SK-N-MC (cell line): Measurements from ENCODE around the gene CGB3.
"Not testable (repeated sequence)": the region's sequence is repeated elsewhere in the genome, so short reads cannot be mapped to it uniquely, and the experiment has no call there.

ENCODE experiments used
- DNase-seq: peaks from one replicate; pipeline ENCODE4 v3.0.0-alpha.2; 2011; ENCODE audit warnings: low read depth, low spot score
- H3K27ac ChIP-seq: fragments of 200-600 bp; sonication (generic); 2 replicates; pipeline ENCODE4 v1.5.1; 2016; ENCODE audit warnings: mixed run types
- H3K36me3 ChIP-seq: fragments of 200-600 bp; sonication (generic); 2 replicates; pipeline ENCODE4 v1.6.1; 2017; ENCODE audit warnings: antibody characterized with exemption, low read length, mixed read lengths; ENCODE audit not compliant: insufficient read depth
- H3K4me3 ChIP-seq: fragments of 200-600 bp; sonication (generic); 2 replicates; pipeline ENCODE4 v1.5.1; 2016
- H3K9ac ChIP-seq: fragments of 200-600 bp; sonication (generic); 2 replicates; pipeline ENCODE4 v1.8.0; 2017; ENCODE audit warnings: mixed run types, mixed read lengths; ENCODE audit not compliant: insufficient read length
- H3K9me3 ChIP-seq: fragments of 200-600 bp; sonication (generic); 2 replicates; pipeline ENCODE4 v1.6.1; 2017; ENCODE audit warnings: low read depth, mild to moderate bottlenecking, antibody characterized with exemption, low read length, moderate library complexity, mixed read lengths
- EZH2 ChIP-seq: fragments of 200-600 bp; sonication (generic); IDR thresholded peaks from one replicate; pipeline ENCODE4 v1.6.1; 2017; ENCODE audit warnings: antibody characterized with exemption
- FOXP2 ChIP-seq: optimal IDR thresholded peaks from 2 replicates; pipeline ENCODE3; 2011; ENCODE audit warnings: mild to moderate bottlenecking, moderate library complexity; ENCODE audit not compliant: insufficient read depth; ENCODE audit errors: extremely low read length, control extremely low read depth
- POLR2AphosphoS5 ChIP-seq: IDR thresholded peaks from 2 replicates; pipeline ENCODE4 v1.6.1; 2012; ENCODE audit warnings: mild to moderate bottlenecking, low read depth, low read length, borderline replicate concordance

Gene CGB3

GRCh38 chr19:49042177-49042576 lies 18.0 kb upstream of the CGB3 start:
- Histone ChIP-seq H3K9me3 (no peaks in the 10 kb centered on the region), H3K9ac (no peak overlapping the region), H3K36me3 (no peaks in the 10 kb centered on the region), H3K4me3 (no peak overlapping the region), H3K27ac (no peak overlapping the region)
- no peak for DNase-seq
- TF ChIP-seq FOXP2 (no peak), EZH2 (no peak), POLR2AphosphoS5 (no peak)

GRCh38 chr19:49039736-49040135 lies 15.6 kb upstream of the CGB3 start:
- not testable (repeated sequence) for H3K4me3 ChIP-seq, H3K9me3 ChIP-seq, H3K9ac ChIP-seq, DNase-seq, H3K36me3 ChIP-seq, H3K27ac ChIP-seq

- not testable (repeated sequence) for H3K9me3 ChIP-seq, H3K9ac ChIP-seq, H3K27ac ChIP-seq, H3K36me3 ChIP-seq, H3K4me3 ChIP-seq, DNase-seq
These were observed 14.6 kb upstream of the CGB3 start for GRCh38 chr19:49038557-49039276.

DNA sequence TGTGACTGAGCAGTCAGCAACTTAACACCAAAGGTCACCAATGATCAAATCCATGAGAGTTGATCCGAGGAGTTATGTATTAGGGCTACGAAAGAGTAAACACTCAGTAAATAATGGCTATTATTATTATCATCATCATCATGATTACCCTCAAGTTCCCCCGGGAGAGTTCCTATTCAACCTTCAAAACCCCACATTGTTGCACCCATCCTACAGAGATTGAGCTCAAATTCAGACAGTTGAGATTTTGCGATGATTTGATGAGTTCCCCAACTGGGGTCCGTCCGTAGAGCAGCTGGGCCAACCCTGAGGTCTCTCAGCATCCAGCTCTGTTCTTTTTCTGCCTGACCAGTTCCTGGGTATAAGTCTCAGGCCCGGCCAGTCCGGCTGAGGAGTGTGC lies 14.0 kb upstream of the CGB3 start:
- not testable (repeated sequence) for H3K36me3 ChIP-seq, H3K27ac ChIP-seq, H3K9me3 ChIP-seq, H3K9ac ChIP-seq, DNase-seq, H3K4me3 ChIP-seq

GRCh38 chr19:49036815-49037214 lies 12.7 kb upstream of the CGB3 start, which contains the start of gene CGB1:
Gene CGB1 (minus strand): TSS chr19:49036895. CDS start chr19:49036711, 184 bp downstream.
- not testable (repeated sequence) for H3K4me3 ChIP-seq, DNase-seq, H3K9me3 ChIP-seq, H3K36me3 ChIP-seq, H3K27ac ChIP-seq, H3K9ac ChIP-seq

GRCh38 chr19:49031642-49032301 lies 7.6 kb upstream of the CGB3 start, which contains the start of gene CGB2:
Gene CGB2 (plus strand): TSS chr19:49031890. CDS start chr19:49032096, 206 bp downstream.
- H3K27ac ChIP-seq, H3K9ac ChIP-seq, H3K9me3 ChIP-seq, H3K4me3 ChIP-seq, DNase-seq, H3K36me3 ChIP-seq: not testable (repeated sequence)

GRCh38 chr19:49030323-49030722 lies 6.2 kb upstream of the CGB3 start:
- DNase-seq, H3K27ac ChIP-seq, H3K9me3 ChIP-seq, H3K9ac ChIP-seq, H3K4me3 ChIP-seq, H3K36me3 ChIP-seq: not testable (repeated sequence)

DNA sequence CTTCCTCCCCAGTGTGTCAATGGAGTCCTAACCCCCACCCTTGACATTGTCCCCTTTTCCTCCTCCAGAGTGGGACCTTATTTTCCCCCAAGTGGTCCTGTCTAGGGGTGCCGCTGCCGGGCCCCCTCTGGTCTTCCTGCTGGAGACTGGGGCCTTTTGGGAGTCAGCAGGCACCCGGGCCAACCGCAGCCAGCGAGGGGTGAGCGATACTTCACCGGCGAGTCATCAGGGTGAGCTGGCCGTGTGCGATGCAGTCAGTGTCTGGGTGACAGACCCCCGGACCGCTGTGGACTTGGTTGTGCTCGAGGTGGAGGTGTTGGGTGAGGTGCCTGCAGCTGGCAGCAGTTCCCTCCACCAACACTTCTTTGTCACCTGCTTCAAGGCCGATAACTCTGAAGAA lies 5.6 kb upstream of the CGB3 start:
- not testable (repeated sequence) for H3K27ac ChIP-seq, DNase-seq, H3K4me3 ChIP-seq, H3K9ac ChIP-seq, H3K36me3 ChIP-seq, H3K9me3 ChIP-seq

- H3K36me3 ChIP-seq, DNase-seq, H3K9ac ChIP-seq, H3K9me3 ChIP-seq, H3K27ac ChIP-seq, H3K4me3 ChIP-seq: not testable (repeated sequence)
These were observed 4.6 kb upstream of the CGB3 start for GRCh38 chr19:49028686-49029085.

DNA sequence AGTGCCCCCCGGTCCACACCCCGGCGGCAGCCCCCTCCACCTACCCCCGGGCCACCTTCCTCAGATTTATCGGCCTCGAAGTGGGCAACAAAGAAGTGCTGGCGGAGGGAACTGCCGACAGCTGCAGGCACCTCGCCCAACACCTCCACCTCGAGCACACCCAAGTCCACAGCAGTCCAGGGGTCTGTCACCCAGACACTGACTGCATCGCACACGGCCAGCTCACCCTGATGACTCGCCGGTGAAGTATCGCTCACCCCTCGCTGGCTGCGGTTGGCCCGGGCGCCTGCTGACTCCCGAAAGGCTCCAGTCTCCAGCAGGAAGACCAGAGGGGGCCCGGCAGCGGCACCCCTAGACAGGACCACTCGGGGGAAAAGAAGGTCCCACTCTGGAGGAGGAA lies 1.5 kb upstream of the CGB3 start:
- not testable (repeated sequence) for H3K27ac ChIP-seq, H3K9me3 ChIP-seq, H3K9ac ChIP-seq, H3K4me3 ChIP-seq, DNase-seq, H3K36me3 ChIP-seq

DNA sequence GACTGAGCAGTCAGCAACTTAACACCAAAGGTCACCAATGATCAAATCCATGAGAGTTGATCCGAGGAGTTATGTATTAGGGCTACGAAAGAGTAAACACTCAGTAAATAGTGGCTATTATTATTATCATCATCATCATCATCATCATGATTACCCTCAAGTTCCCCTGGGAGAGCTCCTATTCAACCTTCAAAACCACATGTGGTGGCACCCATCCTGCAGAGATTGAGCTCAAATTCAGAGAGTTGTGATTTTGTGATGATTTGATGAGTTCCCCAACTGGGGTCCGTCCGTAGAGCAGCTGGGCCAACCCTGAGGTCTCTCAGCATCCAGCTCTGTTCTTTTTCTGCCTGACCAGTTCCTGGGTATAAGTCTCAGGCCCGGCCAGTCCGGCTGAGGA lies 955 bp upstream of the CGB3 start:
- not testable (repeated sequence) for H3K36me3 ChIP-seq, DNase-seq, H3K4me3 ChIP-seq, H3K27ac ChIP-seq, H3K9ac ChIP-seq, H3K9me3 ChIP-seq
